NOMO-1 treated with DMSO at 0.1 percent for 48 hours (cell line): ENCODE measurements around the gene AP5B1.

ENCODE experiments used
- DNase-seq: peaks from one replicate; lab custom pipeline; 2025; ENCODE audit not compliant: unreplicated experiment; lab: John Stamatoyannopoulos, UW

AP5B1 gene

GRCh38 chr11:65780770-65781151, at the start of gene AP5B1:
Gene AP5B1 (minus strand): TSS chr11:65780976. CDS start chr11:65780591, 385 bp downstream.
- peak; percentile 58 for DNase-seq

GRCh38 chr11:65829459-65829858, 48.7 kb upstream of the AP5B1 start:
- no peak for DNase-seq

- peak; percentile 12 for DNase-seq
Observed at GRCh38 chr11:65826984-65827735, 46.4 kb upstream of the AP5B1 start.

GRCh38 chr11:65822776-65823528, 42.2 kb upstream of the AP5B1 start:
- no peak for DNase-seq

GRCh38 chr11:65821107-65821506, 40.3 kb upstream of the AP5B1 start:
- DNase-seq = peak; percentile 8

- peak; percentile 87 for DNase-seq
Observed at GRCh38 chr11:65817835-65818680, 37.3 kb upstream of the AP5B1 start.

- no peak for DNase-seq
Observed at GRCh38 chr11:65817312-65817834, 36.6 kb upstream of the AP5B1 start.

- DNase-seq = no peak
Observed at GRCh38 chr11:65816696-65817095, 35.9 kb upstream of the AP5B1 start.

- no peak for DNase-seq
Observed at GRCh38 chr11:65814986-65815565, 34.3 kb upstream of the AP5B1 start.

GRCh38 chr11:65814131-65814985, 33.6 kb upstream of the AP5B1 start:
- DNase-seq = peak; percentile 68

GRCh38 chr11:65811764-65812475, 31.1 kb upstream of the AP5B1 start:
- no peak for DNase-seq

- no peak for DNase-seq
Observed at GRCh38 chr11:65810046-65810868, 29.5 kb upstream of the AP5B1 start.

GRCh38 chr11:65809496-65809895, 28.7 kb upstream of the AP5B1 start:
- no peak for DNase-seq

- no peak for DNase-seq
Observed at GRCh38 chr11:65808744-65809341, 28.1 kb upstream of the AP5B1 start.

- DNase-seq = peak; percentile 14
Observed at GRCh38 chr11:65806979-65807378, 26.2 kb upstream of the AP5B1 start.

- no peak for DNase-seq
Observed at GRCh38 chr11:65803797-65804492, 23.2 kb upstream of the AP5B1 start.

- peak; percentile 66 for DNase-seq
Observed at GRCh38 chr11:65802841-65803240, 22.1 kb upstream of the AP5B1 start.
